GM08714 (cell line): ENCODE measurements around the gene GAGE10.
"Not testable (repeated sequence)": the region's sequence is repeated elsewhere in the genome, so short reads cannot be mapped to it uniquely, and the experiment has no call there.

Source experiments
- H3K4me3 ChIP-seq: fragments of 200-500 bp; sonication (Bioruptor generic); 2 replicates; pipeline ENCODE4 v1.5.1; 2014; ENCODE audit warnings: mild to moderate bottlenecking, low read length, inconsistent platforms

The GAGE10 gene

GRCh38 chrX:49345402-49345801 lies 42.0 kb downstream of the GAGE10 start:
- H3K4me3 ChIP-seq, result not testable (repeated sequence)

- H3K4me3 ChIP-seq, result not testable (repeated sequence)
Measured at GRCh38 chrX:49346150-49346549, 42.7 kb downstream of the GAGE10 start.
